Astrocyte (in vitro differentiated cells and primary cell): Measurements from ENCODE around the gene ITPR2. TPM values are rescaled to one million over a fixed set of nuclear protein-coding genes. Genes with fewer than 3 reads are reported as not detected.
A peak's percentile ranks its signal among the peaks of the same experiment; 100 is the strongest.

Source experiments
- DNase-seq: peaks from one replicate; pipeline ENCODE4 v3.0.0-alpha.2; 2010; ENCODE audit warnings: low read depth
- FAIRE-seq: peaks from 2 replicates; lab custom pipeline; 2011; peaks lifted over from hg19 to GRCh38; lab: Jason Lieb, UNC
- H2AFZ ChIP-seq: 2 replicates; pipeline ENCODE4 v1.6.0; 2012; ENCODE audit warnings: low read depth, low read length, inconsistent platforms
- H3K27ac ChIP-seq: 2 replicates; pipeline ENCODE4 v1.5.1; 2011; ENCODE audit warnings: low read depth, low read length, inconsistent platforms
- H3K27me3 ChIP-seq: 2 replicates; pipeline ENCODE4 v1.6.0; 2011; ENCODE audit warnings: low read length, inconsistent platforms; ENCODE audit not compliant: insufficient read depth
- H3K36me3 ChIP-seq: 2 replicates; pipeline ENCODE4 v1.5.1; 2011; ENCODE audit warnings: low read length, inconsistent platforms; ENCODE audit not compliant: insufficient read depth
- H3K4me1 ChIP-seq: 2 replicates; pipeline ENCODE4 v1.5.1; 2011; ENCODE audit warnings: low read length, inconsistent platforms; ENCODE audit not compliant: insufficient read depth
- H3K4me2 ChIP-seq: 2 replicates; pipeline ENCODE4 v1.6.0; 2012; ENCODE audit warnings: low read length, inconsistent platforms
- H3K4me3 ChIP-seq: 2 replicates; pipeline ENCODE4 v1.5.1; 2011; ENCODE audit warnings: low read depth, mild to moderate bottlenecking, low read length, inconsistent platforms; ENCODE audit not compliant: insufficient read depth
- H3K79me2 ChIP-seq: 2 replicates; pipeline ENCODE4 v1.6.0; 2012; ENCODE audit warnings: mild to moderate bottlenecking, low read length, inconsistent platforms; ENCODE audit not compliant: insufficient read depth
- H3K9ac ChIP-seq: 2 replicates; pipeline ENCODE4 v1.6.0; 2012; ENCODE audit warnings: mild to moderate bottlenecking, low read length, inconsistent platforms
- H3K9me3 ChIP-seq: 2 replicates; pipeline ENCODE4 v1.5.1; 2012; ENCODE audit warnings: low read depth, mild to moderate bottlenecking, low read length, inconsistent platforms; ENCODE audit not compliant: insufficient read depth
- H4K20me1 ChIP-seq: 2 replicates; pipeline ENCODE4 v1.6.0; 2012; ENCODE audit warnings: low read length, inconsistent platforms; ENCODE audit not compliant: insufficient read depth
- H3K27ac Mint-ChIP-seq: one replicate; pipeline ENCODE4 v1.8.0; 2021; ENCODE audit warnings: mild to moderate bottlenecking, mixed read lengths; ENCODE audit not compliant: unreplicated experiment
- H3K27me3 Mint-ChIP-seq: one replicate; pipeline ENCODE4 v1.8.0; 2021; ENCODE audit warnings: low read depth, mixed read lengths; ENCODE audit not compliant: unreplicated experiment
- H3K36me3 Mint-ChIP-seq: one replicate; pipeline ENCODE4 v1.8.0; 2021; ENCODE audit warnings: low read depth, mixed read lengths; ENCODE audit not compliant: unreplicated experiment
- H3K4me1 Mint-ChIP-seq: one replicate; pipeline ENCODE4 v1.8.0; 2021; ENCODE audit warnings: low read depth, mixed read lengths; ENCODE audit not compliant: unreplicated experiment
- H3K4me3 Mint-ChIP-seq: one replicate; pipeline ENCODE4 v1.8.0; 2021; ENCODE audit warnings: mild to moderate bottlenecking, moderate library complexity, mixed read lengths; ENCODE audit not compliant: unreplicated experiment
- H3K9me3 Mint-ChIP-seq: one replicate; pipeline ENCODE4 v1.8.0; 2021; ENCODE audit warnings: mild to moderate bottlenecking, mixed read lengths; ENCODE audit not compliant: unreplicated experiment
- CTCF ChIP-seq: IDR thresholded peaks from 2 replicates; pipeline ENCODE4 v1.5.1; 2011; ENCODE audit warnings: low read depth, mild to moderate bottlenecking, inconsistent platforms, low read length, moderate library complexity; ENCODE audit not compliant: insufficient read depth
- EZH2 ChIP-seq: IDR thresholded peaks from 2 replicates; pipeline ENCODE4 v1.6.1; 2012; ENCODE audit warnings: mild to moderate bottlenecking, low read length, inconsistent platforms; ENCODE audit not compliant: insufficient read depth
- total RNA-seq: library from RNA; stranded (reverse); gene quantifications from 2 replicates; pipeline ENCODE4 v1.2.1, GENCODE V29; 2021

ITPR2 gene
- total RNA-seq, 1 donor from 2014 or later = 24.4 TPM

GRCh38 chr12:26830783-26831551 is 2.0 kb downstream of the ITPR2 start:
- H3K4me3 ChIP-seq = no peak overlapping the region
- H4K20me1 ChIP-seq = peaks cover 13% of the 10 kb centered on the region
- TF ChIP-seq CTCF (no peak), EZH2 (no peak)
- H3K79me2 ChIP-seq = peaks cover 47% of the 10 kb centered on the region
- H3K36me3 Mint-ChIP-seq = no peaks in the 10 kb centered on the region
- no peak overlapping the region for H2AFZ ChIP-seq
- DNase-seq (no peak), FAIRE-seq (no peak)
- peaks cover 18% of the 10 kb centered on the region for H3K4me1 Mint-ChIP-seq
- no peak overlapping the region for H3K27ac ChIP-seq
- no peaks in the 10 kb centered on the region for H3K9me3 ChIP-seq
- H3K27me3 Mint-ChIP-seq = no peaks in the 10 kb centered on the region
- no peaks in the 10 kb centered on the region for H3K9me3 Mint-ChIP-seq
- H3K4me3 Mint-ChIP-seq = peak overlapping the region; percentile 83
- peaks cover 8% of the 10 kb centered on the region for H3K4me1 ChIP-seq
- no peak overlapping the region for H3K9ac ChIP-seq
- H3K27ac Mint-ChIP-seq = peak overlapping the region; percentile 75
- no peaks in the 10 kb centered on the region for H3K36me3 ChIP-seq
- peak overlapping the region; percentile 74 for H3K4me2 ChIP-seq
- no peaks in the 10 kb centered on the region for H3K27me3 ChIP-seq

GRCh38 chr12:26830363-26830762 is 2.6 kb downstream of the ITPR2 start:
- Mint-ChIP-seq H3K4me1 (peaks cover 18% of the 10 kb centered on the region), H3K9me3 (no peaks in the 10 kb centered on the region), H3K27me3 (no peaks in the 10 kb centered on the region), H3K36me3 (no peaks in the 10 kb centered on the region), H3K4me3 (peak overlapping the region; percentile 83), H3K27ac (no peak overlapping the region)
- Histone ChIP-seq H3K4me2 (peak overlapping the region; percentile 74), H3K36me3 (no peaks in the 10 kb centered on the region), H3K4me1 (peaks cover 8% of the 10 kb centered on the region), H3K27ac (no peak overlapping the region), H3K9me3 (no peaks in the 10 kb centered on the region), H3K9ac (no peak overlapping the region), H3K79me2 (peaks cover 49% of the 10 kb centered on the region), H2AFZ (no peak overlapping the region), H3K27me3 (no peaks in the 10 kb centered on the region), H4K20me1 (peaks cover 13% of the 10 kb centered on the region), H3K4me3 (no peak overlapping the region)
- DNase-seq (no peak), FAIRE-seq (no peak)
- TF ChIP-seq EZH2 = no peak

GRCh38 chr12:26828280-26829073 is 4.5 kb downstream of the ITPR2 start:
- DNase-seq (no peak), FAIRE-seq (no peak)
- Mint-ChIP-seq H3K4me1 (peaks cover 18% of the 10 kb centered on the region), H3K27me3 (no peaks in the 10 kb centered on the region), H3K27ac (no peak overlapping the region), H3K36me3 (no peaks in the 10 kb centered on the region), H3K9me3 (no peaks in the 10 kb centered on the region), H3K4me3 (no peak overlapping the region)
- H3K9ac ChIP-seq = no peak overlapping the region
- H3K4me3 ChIP-seq = no peak overlapping the region
- H3K27me3 ChIP-seq = no peaks in the 10 kb centered on the region
- H3K9me3 ChIP-seq = no peaks in the 10 kb centered on the region
- peaks cover 4% of the 10 kb centered on the region for H3K4me1 ChIP-seq
- TF ChIP-seq CTCF (no peak), EZH2 (no peak)
- no peaks in the 10 kb centered on the region for H3K36me3 ChIP-seq
- H2AFZ ChIP-seq = no peak overlapping the region
- H3K79me2 ChIP-seq = peaks cover 51% of the 10 kb centered on the region
- no peak overlapping the region for H3K4me2 ChIP-seq
- no peak overlapping the region for H3K27ac ChIP-seq
- H4K20me1 ChIP-seq = peaks cover 13% of the 10 kb centered on the region
